Measurements from ENCODE around the gene PLPPR1.
"Not testable (repeated sequence)": the region's sequence is repeated elsewhere in the genome, so short reads cannot be mapped to it uniquely, and the experiment has no call there.

The PLPPR1 gene

DNA sequence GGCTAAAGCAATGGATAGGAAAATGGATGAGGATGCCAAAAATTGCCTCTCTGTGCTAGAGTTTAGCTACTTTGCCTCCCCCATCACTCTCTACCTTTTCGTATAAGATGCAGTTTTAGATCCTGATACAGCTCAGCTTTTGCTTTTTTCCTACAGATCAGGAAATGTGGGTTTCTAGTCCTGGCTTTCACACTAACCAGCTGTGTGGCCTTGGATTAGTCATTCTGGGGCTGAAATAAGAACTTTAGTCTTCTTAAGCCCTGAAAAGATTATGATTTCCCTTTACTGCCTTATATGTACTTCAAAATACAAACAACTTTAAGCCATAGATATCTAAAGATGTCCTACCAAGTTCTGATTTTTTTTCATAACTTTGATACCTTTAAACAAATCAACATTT is 239.9 kb downstream of the PLPPR1 start:
- no peak for DNase-seq (ENCODE audit: low read depth)

DNA sequence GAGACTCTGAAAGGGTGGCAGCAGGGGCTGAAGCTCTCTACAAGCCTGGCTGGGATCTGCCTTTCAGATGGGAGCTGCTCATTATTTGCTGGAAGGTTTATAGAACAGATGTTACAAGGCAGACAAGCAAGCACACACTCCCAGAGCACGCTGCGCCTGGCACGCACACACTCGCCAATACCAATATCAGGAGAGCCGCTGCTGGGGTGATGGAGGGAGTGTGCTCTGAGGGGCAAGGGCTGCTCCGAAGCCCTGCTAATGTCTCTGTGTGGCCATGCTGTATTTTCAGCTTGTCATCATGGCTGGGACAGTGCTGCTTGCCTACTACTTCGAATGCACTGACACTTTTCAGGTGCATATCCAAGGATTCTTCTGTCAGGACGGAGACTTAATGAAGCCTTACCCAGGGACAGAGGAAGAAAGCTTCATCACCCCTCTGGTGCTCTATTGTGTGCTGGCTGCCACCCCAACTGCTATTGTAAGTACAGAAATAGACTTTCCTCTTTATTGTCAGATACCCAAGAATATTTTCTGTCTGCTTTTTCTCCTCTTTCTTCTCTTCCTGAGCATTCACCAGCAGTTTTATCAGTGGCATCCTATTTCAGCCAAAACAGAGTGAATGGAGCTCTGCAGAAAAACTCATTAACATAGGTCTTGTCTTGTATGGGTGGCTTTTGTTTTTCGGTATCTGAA is 241.2 kb downstream of the PLPPR1 start:
- no peak for DNase-seq (ENCODE audit: low read depth)
- TF ChIP-seq, protein P1, sequence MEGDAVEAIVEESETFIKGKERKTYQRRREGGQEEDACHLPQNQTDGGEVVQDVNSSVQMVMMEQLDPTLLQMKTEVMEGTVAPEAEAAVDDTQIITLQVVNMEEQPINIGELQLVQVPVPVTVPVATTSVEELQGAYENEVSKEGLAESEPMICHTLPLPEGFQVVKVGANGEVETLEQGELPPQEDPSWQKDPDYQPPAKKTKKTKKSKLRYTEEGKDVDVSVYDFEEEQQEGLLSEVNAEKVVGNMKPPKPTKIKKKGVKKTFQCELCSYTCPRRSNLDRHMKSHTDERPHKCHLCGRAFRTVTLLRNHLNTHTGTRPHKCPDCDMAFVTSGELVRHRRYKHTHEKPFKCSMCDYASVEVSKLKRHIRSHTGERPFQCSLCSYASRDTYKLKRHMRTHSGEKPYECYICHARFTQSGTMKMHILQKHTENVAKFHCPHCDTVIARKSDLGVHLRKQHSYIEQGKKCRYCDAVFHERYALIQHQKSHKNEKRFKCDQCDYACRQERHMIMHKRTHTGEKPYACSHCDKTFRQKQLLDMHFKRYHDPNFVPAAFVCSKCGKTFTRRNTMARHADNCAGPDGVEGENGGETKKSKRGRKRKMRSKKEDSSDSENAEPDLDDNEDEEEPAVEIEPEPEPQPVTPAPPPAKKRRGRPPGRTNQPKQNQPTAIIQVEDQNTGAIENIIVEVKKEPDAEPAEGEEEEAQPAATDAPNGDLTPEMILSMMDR (conservative IDR thresholded peaks at IDR 0.05; ENCODE audit: low read depth, low read length), result no peak
- H3K4me3 ChIP-seq (ENCODE audit: low read length), result no peak overlapping the region

More for the DNA sequence above, 239.9 kb downstream of the PLPPR1 start:
- TF ChIP-seq, protein P1 (conservative IDR thresholded peaks at IDR 0.05; ENCODE audit: low read depth, low read length), result no peak
- no peak overlapping the region for H3K4me3 ChIP-seq (ENCODE audit: low read length)

DNA sequence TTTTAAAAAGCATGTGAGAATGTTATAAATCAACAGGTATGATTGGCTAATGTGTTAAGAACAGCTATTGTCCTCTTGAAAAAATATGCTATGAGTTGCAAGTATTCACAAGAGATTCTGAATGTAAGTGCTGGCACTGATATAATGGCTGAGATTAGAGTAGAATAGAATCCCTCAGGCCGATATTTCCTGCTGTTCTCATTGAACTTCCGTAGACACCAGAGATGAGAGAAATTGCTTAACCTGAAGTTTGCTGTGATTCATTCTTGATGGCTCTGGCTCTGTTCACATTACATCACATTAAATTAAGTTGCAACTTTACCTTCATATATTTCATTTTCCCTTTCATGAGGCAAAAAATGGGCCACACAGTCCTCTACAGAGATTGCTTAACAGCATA is 241.8 kb downstream of the PLPPR1 start:
- TF ChIP-seq, protein P1 (conservative IDR thresholded peaks at IDR 0.05; ENCODE audit: low read depth, low read length), result no peak
- no peak overlapping the region for H3K4me3 ChIP-seq (ENCODE audit: low read length)
- no peak for DNase-seq (ENCODE audit: low read depth)

DNA sequence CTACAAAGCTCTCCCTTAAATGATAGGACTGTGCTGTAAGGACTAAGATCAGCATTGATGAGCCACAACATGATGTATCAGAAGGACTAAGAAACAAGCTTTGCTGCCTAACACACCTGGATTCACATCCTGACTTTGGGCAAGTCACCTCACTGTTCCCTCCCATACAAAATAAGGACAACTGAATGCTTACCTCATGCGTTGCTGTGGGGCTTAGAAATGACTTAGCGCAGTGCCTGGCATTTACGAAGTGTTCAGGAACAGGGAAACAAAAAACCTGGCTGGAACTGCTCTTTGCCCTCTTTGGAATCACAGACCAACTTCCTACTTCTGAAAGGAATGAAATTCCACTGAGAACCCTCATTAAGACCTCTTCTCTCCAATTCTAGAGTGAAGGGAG is 242.6 kb downstream of the PLPPR1 start:
- TF ChIP-seq, protein P1 (conservative IDR thresholded peaks at IDR 0.05; ENCODE audit: low read depth, low read length), result no peak
- no peak for DNase-seq (ENCODE audit: low read depth)
- no peak overlapping the region for H3K4me3 ChIP-seq (ENCODE audit: low read length)

DNA sequence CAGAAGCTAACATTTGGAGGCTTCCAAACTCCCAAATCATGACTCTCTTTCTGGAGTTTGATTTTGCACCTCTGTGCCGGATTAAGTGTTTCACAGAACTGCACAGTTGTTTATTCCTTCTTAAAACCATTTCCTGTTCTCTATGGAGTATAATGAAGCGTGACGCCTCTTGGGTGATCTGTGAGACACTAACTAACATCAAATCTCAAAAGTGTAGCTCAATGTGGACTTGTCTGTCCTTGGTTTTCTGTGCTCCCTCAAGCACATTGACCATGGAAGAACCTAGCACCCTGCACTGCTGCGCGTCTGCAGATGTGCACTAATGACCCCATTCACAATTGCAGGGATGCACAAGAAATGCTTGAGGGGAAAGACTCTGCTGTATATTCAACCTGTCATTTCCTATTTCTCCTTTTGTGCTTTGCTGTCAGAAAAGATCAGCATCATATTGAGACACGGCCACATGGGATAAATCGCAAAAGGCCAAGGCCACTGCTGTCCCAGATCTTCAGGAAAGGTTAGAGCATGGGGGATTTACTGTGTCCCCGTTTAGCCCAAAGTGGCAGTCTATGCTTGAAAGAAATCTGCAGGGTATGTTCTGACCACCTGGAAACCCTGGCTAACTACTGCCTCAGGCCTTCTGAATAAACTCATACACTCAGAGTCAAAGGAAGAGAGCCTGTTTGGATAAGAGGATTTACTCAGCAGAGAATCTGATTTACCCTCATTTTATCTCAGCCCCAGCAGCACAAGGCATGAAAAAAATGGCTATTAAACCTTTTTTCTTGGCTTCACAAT is 246.6 kb downstream of the PLPPR1 start:
- H3K4me3 ChIP-seq (ENCODE audit: low read length), result no peak overlapping the region
- TF ChIP-seq, protein P1 (conservative IDR thresholded peaks at IDR 0.05; ENCODE audit: low read depth, low read length), result no peak
- DNase-seq (ENCODE audit: low read depth), result no peak

DNA sequence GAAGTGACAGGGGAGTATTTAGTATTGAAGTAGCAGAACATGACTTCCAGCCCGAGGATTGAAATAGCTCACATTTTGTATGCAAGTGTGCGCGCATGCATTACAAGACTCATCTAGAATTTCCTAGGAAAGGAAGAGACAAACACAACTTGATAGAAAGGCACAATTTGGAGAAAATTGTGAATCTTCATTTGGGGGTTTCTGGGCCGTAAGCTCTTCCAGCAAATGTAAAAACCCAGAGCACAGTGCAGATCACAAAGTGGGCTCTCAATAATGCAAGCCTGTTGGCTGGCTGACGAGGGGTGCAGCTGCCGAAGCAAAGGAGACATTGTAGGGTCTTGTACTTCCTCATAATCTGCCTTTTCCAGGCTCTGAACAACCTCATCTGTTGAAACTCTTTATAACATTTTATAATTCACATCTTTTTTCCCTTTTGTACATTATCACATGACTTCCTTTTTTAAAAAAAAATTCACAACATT is 247.3 kb downstream of the PLPPR1 start:
- no peak for DNase-seq (ENCODE audit: low read depth)
- TF ChIP-seq, protein P1 (conservative IDR thresholded peaks at IDR 0.05; ENCODE audit: low read depth, low read length), result no peak
- H3K4me3 ChIP-seq (ENCODE audit: low read length), result no peak overlapping the region

DNA sequence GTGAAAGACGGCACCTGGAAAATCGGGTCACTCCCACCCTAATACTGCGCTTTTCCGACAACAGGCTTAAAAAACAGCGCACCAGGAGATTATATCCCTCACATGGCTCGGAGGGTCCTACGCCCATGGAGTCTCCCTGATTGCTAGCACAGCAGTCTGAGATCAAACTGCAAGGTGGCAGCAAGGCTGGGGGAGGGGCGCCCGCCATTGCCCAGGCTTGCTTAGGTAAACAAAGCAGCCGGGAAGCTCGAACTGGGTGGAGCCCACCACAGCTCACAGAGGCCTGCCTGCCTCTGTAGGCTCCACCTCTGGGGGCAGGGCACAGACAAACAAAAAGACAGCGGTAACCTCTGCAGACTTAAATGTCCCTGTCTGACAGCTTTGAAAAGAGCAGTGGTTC is 262.5 kb downstream of the PLPPR1 start:
- not testable (repeated sequence) for DNase-seq (ENCODE audit: low read depth); H3K4me3 ChIP-seq (ENCODE audit: low read length)
